GM12891 (cell line): Measurements from ENCODE around the gene IGF1.
A peak's percentile ranks its signal among the peaks of the same experiment; 100 is the strongest.
"Not testable (repeated sequence)": the region's sequence is repeated elsewhere in the genome, so short reads cannot be mapped to it uniquely, and the experiment has no call there.

Source experiments
- DNase-seq: peaks from one replicate; pipeline ENCODE4 v3.0.0; 2011; ENCODE audit warnings: low spot score; ENCODE audit not compliant: insufficient read length
- FAIRE-seq: peaks from 2 replicates; lab custom pipeline; 2011; peaks lifted over from hg19 to GRCh38; lab: Jason Lieb, UNC
- PAX5 ChIP-seq: IDR thresholded peaks from 2 replicates; pipeline ENCODE4 v1.6.1; 2011; ENCODE audit warnings: low read length, moderate library complexity, mild to moderate bottlenecking; ENCODE audit not compliant: insufficient read depth, severe bottlenecking
- POLR2A ChIP-seq: IDR thresholded peaks from 2 replicates; pipeline ENCODE4 v1.6.1; 2011; ENCODE audit warnings: low read depth, low read length, control low read depth
- POLR2AphosphoS5 ChIP-seq: IDR thresholded peaks from 2 replicates; pipeline ENCODE4 v1.6.1; 2011; ENCODE audit warnings: low read depth, low read length, control low read depth
- POU2F2 ChIP-seq: IDR thresholded peaks from 2 replicates; pipeline ENCODE4 v1.6.1; 2011; ENCODE audit warnings: low read depth, mild to moderate bottlenecking, control low read depth, low read length, moderate library complexity
- SPI1 ChIP-seq: IDR thresholded peaks from 2 replicates; pipeline ENCODE4 v1.6.1; 2011; ENCODE audit warnings: low read depth, low read length, control low read depth
- TAF1 ChIP-seq: IDR thresholded peaks from 2 replicates; pipeline ENCODE4 v1.6.1; 2011; ENCODE audit warnings: low read depth, low read length, control low read depth

IGF1 gene

DNA sequence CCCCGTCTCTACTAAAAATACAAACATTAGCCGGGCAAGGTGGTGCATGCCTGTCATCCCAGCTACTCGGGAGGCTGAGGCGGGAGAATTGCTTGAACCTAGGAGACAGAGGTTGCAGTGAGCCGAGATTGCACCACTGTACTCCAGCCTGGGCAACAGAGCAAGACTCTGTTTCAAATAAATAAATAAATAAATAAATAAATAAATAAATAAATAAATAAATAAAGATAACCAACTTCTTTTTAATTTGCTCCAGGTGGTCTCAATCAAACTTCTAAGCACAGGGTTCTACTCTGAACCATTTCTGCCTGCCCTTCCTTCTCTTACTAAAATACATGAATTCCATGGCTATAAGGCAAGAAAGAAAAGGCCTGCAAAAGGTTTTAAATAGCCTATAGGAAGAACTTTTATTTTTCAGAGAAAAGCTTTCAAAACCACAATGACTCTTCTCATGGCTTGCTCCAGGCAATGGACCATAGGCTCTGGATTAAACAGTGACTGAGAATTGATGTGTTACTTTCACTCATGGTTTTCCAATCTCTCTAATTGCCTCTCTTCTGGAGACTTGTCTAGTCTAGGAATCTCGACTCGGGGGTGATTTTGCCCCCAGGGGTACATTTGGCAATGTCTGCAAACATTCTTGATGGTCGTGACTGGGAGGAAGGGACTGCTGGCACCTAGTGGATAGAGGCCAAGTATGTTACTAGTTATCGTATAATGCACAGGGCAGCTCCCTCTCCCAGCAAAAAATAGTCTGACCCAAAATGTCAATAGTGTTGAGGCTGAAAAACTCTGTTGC lies 14.4 kb downstream of the IGF1 start:
- no peak for TF ChIP-seq TAF1
- no peak for TF ChIP-seq POLR2AphosphoS5
- no peak for TF ChIP-seq POU2F2
- no peak for TF ChIP-seq PAX5
- TF ChIP-seq POLR2A, result no peak
- no peak for TF ChIP-seq SPI1
- DNase-seq (no peak), FAIRE-seq (no peak)

DNA sequence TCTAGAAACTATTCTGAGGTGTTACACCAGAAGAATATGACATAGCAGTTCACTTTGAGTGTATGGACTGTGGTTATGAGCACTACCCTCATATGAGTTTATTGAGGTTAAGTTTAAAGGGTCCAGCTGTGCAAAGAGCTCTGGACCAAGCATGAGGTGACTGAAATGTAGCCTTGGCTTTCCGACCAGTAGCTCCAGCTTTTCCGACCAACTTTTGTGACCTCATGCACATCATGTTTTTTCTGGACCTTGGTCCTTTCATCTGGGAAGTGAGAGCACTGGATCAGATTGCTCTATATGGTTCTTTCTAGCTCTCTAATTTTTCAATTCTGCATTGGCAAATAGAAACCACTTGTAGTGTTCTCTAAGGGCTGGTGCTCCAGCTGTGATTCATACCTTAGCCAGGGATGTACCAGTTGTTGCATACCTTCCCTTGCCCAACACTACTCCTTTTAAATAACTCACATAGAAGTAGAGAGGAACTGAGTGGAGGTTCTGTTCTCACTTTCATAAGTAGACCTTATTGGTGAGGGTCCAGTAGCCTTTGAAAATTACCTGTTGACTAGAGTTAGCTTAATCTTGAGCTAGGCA lies 16.6 kb downstream of the IGF1 start:
- DNase-seq (no peak), FAIRE-seq (no peak)
- TF ChIP-seq TAF1 (no peak), SPI1 (peak; percentile 29; the same call in 1 of the 2 replicates)

DNA sequence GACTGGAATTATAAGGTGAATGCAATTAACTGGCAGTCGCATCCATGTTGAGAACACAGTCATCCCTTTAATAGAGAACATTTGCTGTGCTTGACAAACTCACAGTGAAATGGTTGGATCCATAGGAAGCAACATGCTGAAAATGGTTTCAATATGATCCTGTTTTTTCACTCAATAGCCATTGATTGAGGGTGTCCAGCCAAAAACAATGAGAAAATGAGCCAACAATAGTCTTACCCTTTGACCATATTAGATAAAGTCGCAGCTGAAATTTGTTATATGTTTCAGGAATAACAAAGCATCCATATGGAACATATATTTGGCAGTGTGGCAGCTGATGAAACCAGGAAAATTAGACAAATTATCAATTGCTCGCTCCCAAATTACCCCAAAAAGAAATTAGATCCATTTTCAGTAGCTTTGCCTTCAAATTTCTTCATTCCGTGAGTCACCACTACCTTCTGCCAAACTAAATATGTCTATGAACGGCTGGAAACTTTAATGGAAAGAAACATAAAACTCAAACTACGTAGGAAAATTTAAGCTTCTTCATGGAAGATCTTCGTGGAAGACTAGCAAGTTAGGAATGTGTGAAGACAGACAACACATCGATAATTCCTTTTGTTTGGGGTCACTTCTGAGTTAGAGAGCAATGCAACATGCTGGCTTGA lies 17.4 kb downstream of the IGF1 start:
- FAIRE-seq, result no peak
- TF ChIP-seq PAX5 (no peak), POLR2A (no peak), POLR2AphosphoS5 (no peak), SPI1 (no peak), POU2F2 (no peak), TAF1 (no peak)
- no peak for DNase-seq

DNA sequence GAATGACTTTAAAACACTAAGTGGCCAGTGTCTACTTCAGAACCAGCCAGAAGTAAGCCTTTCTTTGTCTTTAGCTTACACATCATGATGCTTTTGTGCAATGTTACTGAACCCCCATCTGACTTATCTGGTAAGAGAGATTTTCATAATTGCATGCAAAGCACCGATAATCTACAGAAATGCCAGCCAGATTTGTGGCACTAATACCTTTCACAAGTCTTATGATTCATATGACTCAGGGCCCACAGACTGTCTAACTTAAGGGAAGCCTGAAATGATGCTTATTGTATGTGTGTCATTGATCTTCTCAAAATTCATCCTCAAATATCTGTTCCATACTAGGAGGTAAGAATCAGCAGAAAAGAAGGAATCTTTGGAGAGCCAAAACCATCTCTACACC lies 18.0 kb downstream of the IGF1 start:
- FAIRE-seq (no peak), DNase-seq (no peak)
- TF ChIP-seq PAX5 (no peak), POLR2AphosphoS5 (no peak), POU2F2 (no peak), SPI1 (no peak), TAF1 (no peak), POLR2A (no peak)

DNA sequence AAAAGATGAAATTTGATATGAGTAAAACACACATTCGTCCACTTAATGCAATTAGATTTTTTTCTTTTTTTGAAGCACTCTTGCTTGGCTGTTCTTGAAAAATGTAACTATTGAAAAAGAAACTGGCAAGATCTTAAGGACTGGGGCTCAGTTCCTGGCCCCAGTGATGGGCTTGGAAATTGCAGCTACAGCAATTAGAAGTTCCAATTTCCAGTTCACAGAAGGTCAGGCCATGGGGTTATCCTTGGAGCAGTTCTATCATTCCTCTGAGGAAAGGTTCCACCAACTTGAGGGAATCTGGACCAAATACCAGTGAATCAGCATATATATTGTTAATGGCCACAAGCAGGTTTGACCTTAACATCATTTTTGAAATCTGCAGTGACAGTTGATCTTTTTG lies 18.9 kb downstream of the IGF1 start:
- TF ChIP-seq POLR2AphosphoS5 (no peak), POLR2A (no peak)
- DNase-seq (no peak), FAIRE-seq (no peak)

DNA sequence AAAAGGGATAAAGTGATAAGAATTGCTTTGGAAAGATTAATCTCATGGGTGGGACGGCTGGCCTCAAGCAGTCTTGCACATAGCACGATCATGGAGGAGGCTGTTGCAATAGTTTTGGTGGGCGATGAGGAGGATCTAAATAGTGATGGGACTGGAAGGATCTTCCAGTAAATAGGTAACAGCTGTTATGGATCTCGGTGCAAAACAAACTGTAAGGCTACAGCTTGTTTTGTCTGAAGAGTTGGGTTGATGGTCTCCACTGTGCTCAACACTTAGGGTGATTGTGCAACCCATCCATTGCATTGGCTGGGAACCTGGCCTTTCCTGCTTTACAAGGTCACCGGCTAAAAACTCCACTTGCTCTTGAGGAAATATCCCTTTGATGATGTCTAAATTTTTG lies 21.0 kb downstream of the IGF1 start:
- FAIRE-seq, result no peak
- no peak for TF ChIP-seq POU2F2
- TF ChIP-seq POLR2AphosphoS5, result no peak
- no peak for TF ChIP-seq TAF1
- TF ChIP-seq POLR2A, result no peak
- TF ChIP-seq PAX5, result no peak
- TF ChIP-seq SPI1, result no peak
- no peak for DNase-seq

DNA sequence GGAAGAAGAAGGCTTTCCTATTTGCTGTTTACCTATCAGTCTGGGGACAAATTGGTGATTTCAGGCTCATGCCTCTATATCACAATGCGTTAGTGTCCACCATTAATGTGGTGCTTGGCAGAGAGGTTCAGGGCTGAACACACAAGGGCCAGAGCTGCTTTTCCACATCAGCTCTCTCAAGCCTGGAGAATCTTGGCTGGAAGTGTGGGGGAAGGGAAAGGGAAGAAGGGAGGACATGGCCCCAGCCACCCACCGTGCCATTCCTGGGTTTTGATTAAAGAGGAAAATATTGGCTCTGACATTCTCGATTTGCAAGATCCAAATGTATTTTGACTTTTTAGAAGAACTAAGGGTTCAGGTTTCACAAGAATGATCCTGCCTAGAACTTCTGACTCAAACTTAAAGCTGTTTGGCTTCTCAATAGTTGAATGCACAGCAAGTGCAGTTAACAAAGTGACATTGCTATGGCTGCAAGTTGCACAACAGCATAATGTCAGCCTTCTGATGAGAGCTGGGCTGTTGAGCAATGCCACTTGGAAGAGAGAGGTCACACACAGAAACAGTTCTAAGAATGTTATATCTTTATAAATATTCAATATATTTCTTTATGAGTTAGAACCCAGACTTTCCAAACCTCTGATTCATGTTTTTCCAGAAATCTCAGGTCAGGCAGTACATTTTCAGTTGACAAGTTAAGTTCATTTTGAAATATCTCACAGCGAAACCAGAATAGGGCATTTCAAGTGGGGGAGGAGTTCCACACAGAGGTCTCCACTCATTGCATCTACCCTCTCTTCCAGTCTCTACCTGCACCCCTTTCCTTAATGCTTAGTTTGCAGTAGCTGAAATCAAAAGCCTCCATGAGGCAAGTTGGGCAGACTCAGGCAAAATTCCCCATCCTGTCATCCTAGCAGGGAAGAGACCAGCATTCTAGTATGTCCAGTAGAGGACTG lies 25.3 kb downstream of the IGF1 start:
- FAIRE-seq, result no peak
- DNase-seq, result no peak
- TF ChIP-seq PAX5 (no peak), POU2F2 (no peak), TAF1 (no peak), POLR2AphosphoS5 (no peak), SPI1 (no peak)

DNA sequence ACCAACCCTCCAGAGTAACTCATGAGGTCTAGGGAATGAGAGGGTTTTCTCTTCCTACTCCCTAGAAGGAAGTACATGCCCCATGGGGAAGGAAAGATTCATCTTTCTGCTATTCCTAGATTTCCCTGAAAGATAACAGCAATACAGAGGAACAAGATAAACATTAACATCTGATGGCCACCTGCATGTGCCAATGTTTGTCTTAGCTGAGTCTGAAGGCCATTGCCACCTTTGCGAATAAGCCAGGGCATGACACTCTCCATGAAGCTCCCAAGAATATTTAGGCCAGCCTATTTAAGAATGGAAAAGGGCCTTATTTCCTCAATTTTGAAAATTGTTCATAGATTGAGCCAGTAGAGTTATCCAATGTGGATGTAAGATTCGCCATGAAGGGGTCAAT lies 26.0 kb downstream of the IGF1 start:
- FAIRE-seq, result no peak
- no peak for DNase-seq
- TF ChIP-seq POLR2A (no peak), POU2F2 (no peak), POLR2AphosphoS5 (no peak), PAX5 (no peak)

DNA sequence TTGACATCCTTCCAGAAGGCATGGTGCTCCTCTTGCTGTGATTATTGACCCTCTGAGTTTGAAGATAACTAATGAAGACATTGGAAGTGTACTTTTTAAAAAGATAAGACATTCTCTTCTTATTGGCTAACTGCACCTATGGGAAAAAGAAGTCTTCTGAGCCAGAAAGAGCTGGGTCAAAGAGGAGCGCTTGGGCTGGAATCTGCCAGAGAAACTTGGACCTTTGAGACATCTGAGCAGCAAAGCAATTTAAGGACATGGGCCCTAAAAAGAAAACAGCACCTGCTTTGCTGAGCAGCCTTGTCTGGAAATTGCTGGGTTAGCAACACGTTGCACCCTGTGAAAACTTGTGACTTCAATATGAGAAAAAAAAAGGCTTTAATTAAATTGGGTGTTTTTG lies 27.8 kb downstream of the IGF1 start:
- FAIRE-seq, result no peak
- TF ChIP-seq POLR2A (no peak), SPI1 (no peak), POU2F2 (no peak), POLR2AphosphoS5 (no peak), TAF1 (no peak), PAX5 (no peak)
- DNase-seq, result no peak

DNA sequence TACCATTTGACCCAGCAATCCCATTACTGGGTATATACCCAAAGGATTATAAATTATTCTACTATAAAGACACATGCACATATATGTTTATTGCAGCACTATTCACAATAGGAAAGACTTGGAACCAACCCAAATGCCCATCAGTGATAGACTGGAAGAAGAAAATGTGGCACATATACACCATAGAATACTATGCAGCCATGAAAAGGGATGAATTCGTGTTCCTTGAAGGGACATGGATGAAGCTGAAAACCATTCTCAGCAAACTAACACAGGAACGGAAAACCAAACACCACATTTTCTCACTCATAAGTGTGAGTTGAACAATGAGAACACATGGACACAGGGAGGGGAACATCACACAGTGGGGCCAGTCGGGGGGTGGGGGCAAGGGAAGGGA lies 31.3 kb downstream of the IGF1 start:
- DNase-seq, FAIRE-seq: not testable (repeated sequence)

DNA sequence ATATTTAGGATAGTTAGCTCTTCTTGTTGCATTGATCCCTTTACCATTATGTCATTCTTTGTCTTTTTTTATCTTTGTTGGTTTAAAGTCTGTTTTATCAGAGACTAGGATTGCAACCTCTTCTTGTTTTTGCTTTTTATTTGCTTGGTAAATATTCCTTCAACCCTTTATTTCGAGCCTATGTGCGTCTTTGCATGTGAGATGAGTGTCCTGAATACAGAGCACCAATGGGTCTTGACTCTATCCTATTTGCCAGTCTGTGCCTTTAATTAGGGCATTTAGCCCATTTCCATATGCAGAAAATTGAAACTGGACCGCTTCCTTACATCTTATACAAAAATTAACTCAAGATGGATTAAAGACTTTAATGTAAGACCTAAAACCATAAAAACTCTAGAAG lies 32.9 kb downstream of the IGF1 start:
- not testable (repeated sequence) for FAIRE-seq, DNase-seq
